ENCODE results near the gene PTPRN2. TPM values are rescaled to one million over a fixed set of nuclear protein-coding genes. Genes with fewer than 3 reads are reported as not detected.

PTPRN2 gene
- total and polyA plus RNA-seq, 9 of the 15 experiments (the other 6 are each of a cell fraction or from before 2014, with no cell fraction given), result not detected

- TF ChIP-seq ZNF398 (CRISPR knock-in tag; IDR thresholded peaks at IDR 0.05), result no peak
These were observed 738.4 kb downstream of the PTPRN2 start (continued) for GRCh38 chr7:157849341-157849596.

DNA sequence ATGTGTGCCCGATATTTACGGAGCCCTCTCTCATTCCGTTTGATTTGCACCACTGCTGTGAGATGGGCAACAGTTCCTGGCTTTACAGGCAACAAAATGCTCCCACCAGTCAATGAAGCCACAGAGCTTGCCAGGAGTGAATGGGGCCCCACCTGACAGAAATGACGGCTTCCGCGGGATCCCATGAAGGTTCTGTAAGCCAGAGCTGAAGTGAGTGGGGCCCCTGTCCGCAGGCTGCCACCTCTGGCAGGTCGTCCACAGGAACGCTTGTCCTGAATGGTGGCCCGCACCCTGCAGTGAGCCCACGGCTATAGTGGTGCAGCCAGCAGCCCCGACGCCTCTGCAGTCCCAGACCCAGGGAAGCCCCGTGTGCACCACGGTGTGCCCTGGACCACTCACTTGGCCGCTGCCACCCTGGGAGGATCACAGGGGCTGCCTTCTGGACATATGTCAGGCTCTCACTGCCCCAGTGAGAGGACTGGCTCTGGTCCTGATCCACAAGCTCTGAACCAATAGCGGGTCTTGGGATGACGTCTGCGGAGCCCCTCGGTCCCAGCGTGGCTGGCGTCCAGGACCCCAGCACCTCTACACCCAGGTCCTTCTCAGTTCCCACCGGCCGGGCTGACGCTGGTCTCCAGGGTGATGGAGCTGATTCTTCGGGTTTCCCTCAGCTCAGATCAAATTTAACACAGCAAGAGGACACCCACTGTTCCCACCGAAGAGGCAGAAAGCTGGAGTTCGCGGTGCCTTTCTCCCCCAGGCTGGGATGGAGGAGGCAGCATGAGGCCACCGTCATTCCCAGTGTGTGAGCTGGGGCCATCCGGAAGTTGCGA is 738.9 kb downstream of the PTPRN2 start:
- no peak for FAIRE-seq
- DNase-seq (ENCODE audit: extremely low read depth in 1 of 4, low spot score in 3 of 4), result no peak
- under 1% methylated on average over 32 of the region's 32 CpGs for WGBS (ENCODE audit: insufficient coverage, low coverage, missing lambda C conversion rate)
- Histone ChIP-seq H3K4me2 (ENCODE audit: insufficient read depth, low read length) (no peak overlapping the region), H3K79me2 (ENCODE audit: control insufficient read depth, insufficient read depth, low read length) (no peaks in the 10 kb centered on the region), H3K9me3 (replicated peaks; ENCODE audit: control insufficient read depth, insufficient read depth, low read depth, low read length) (no peaks in the 10 kb centered on the region), H3K4me1 (replicated peaks in 1 of 2; ENCODE audit: control insufficient read depth in 2 of 2, insufficient read depth in 2 of 2, low read length in 2 of 2) (no peaks in the 10 kb centered on the region), H3K9me1 (ENCODE audit: control insufficient read depth, insufficient read depth, low read length) (no peaks in the 10 kb centered on the region), H4K20me1 (replicated peaks; ENCODE audit: control insufficient read depth, insufficient read depth, low read length) (peaks cover 4% of the 10 kb centered on the region), H3K4me3 (no peak overlapping the region), H3K27me3 (ENCODE audit: control insufficient read depth in 2 of 2, insufficient read depth in 2 of 2, low read length in 2 of 2) (peaks cover 66 to 95% of the 10 kb centered on the region in 2 experiments), H3K9ac (ENCODE audit: insufficient read depth in 1 of 2, low read depth in 2 of 2, low read length in 2 of 2) (no peak overlapping the region), H3K36me3 (ENCODE audit: control insufficient read depth, insufficient read depth, low read length) (no peaks in the 10 kb centered on the region), H2AFZ (ENCODE audit: low read depth, low read length) (no peak overlapping the region), H3K27ac (ENCODE audit: extremely low read depth, low read depth, low read length) (no peak overlapping the region)
- ChIA-PET CTCF (ENCODE audit: low intra/inter-chr PET ratio) (no interaction called here), POLR2A (interaction anchor here (0.5 to 0.6 kb wide), 2 partner anchors 52 to 235 kb away, joined by 3 read pairs; no protein-coding TSS in a partner anchor)
- TF ChIP-seq CREB5 (CRISPR knock-in tag; IDR thresholded peaks at IDR 0.05), result no peak
- no peak for TF ChIP-seq ZBTB1 (CRISPR knock-in tag; IDR thresholded peaks at IDR 0.05; ENCODE audit: borderline replicate concordance, low read depth)
- no peak for TF ChIP-seq KDM4B (IDR thresholded peaks at IDR 0.05; ENCODE audit: borderline replicate concordance in 2 of 2, low read depth in 1 of 2)
- no peak for TF ChIP-seq ZNF217 (CRISPR knock-in tag; IDR thresholded peaks at IDR 0.05)
- TF ChIP-seq KLF10 (CRISPR knock-in tag; IDR thresholded peaks at IDR 0.05), result no peak
- no peak for TF ChIP-seq ZNF780A (CRISPR knock-in tag; IDR thresholded peaks at IDR 0.05)
- no peak for TF ChIP-seq TRIM25 (IDR thresholded peaks at IDR 0.05; ENCODE audit: borderline replicate concordance)
- TF ChIP-seq HLTF (IDR thresholded peaks at IDR 0.05), result no peak
- TF ChIP-seq FOXJ2 (tag; IDR thresholded peaks at IDR 0.05), result no peak
- TF ChIP-seq MCM2 (IDR thresholded peaks at IDR 0.05; ENCODE audit: low read depth), result no peak
- TF ChIP-seq ZNF644 (tag; IDR thresholded peaks at IDR 0.05; ENCODE audit: low read depth), result no peak
- TF ChIP-seq FUS (optimal IDR thresholded peaks at IDR 0.05; ENCODE audit: low read depth, low read length), result no peak
- BruUV-seq (replicated peaks), result no TSS peak
- in situ Hi-C loops (cut with MboI) (no loop called here), intact Hi-C loops (cut with micrococcal nuclease) (no loop called here)
- no peak for ATAC-seq
